Adipocyte (in vitro differentiated cells): ENCODE data around the gene COX18.

Experiments used
- DNase-seq: peaks from one replicate; pipeline ENCODE4 v3.0.0-alpha.2; 2015; ENCODE audit warnings: low read depth
- H3K27me3 ChIP-seq: replicated peaks from 2 replicates; pipeline ENCODE4 v1.7.0; 2013; ENCODE audit warnings: mild to moderate bottlenecking, low read length, moderate library complexity; ENCODE audit not compliant: control insufficient read depth, insufficient read depth
- H3K36me3 ChIP-seq: 2 replicates; pipeline ENCODE4 v1.7.0; 2013; ENCODE audit warnings: low read length, mild to moderate bottlenecking, moderate library complexity; ENCODE audit not compliant: control insufficient read depth, insufficient read depth, severe bottlenecking
- H3K4me1 ChIP-seq: 2 replicates; pipeline ENCODE4 v1.7.0; 2013; ENCODE audit warnings: mild to moderate bottlenecking, low read length, moderate library complexity; ENCODE audit not compliant: control insufficient read depth, insufficient read depth
- H3K4me3 ChIP-seq: 2 replicates; pipeline ENCODE4 v1.7.0; 2013; ENCODE audit warnings: mild to moderate bottlenecking, low read length, moderate library complexity
- H3K9ac ChIP-seq: 2 replicates; pipeline ENCODE4 v1.7.0; 2013; ENCODE audit warnings: mild to moderate bottlenecking, low read length, moderate library complexity
- H3K9me3 ChIP-seq: 2 replicates; pipeline ENCODE4 v1.7.0; 2013; ENCODE audit warnings: mild to moderate bottlenecking, low read length, moderate library complexity; ENCODE audit not compliant: control insufficient read depth

COX18 gene, protein sequence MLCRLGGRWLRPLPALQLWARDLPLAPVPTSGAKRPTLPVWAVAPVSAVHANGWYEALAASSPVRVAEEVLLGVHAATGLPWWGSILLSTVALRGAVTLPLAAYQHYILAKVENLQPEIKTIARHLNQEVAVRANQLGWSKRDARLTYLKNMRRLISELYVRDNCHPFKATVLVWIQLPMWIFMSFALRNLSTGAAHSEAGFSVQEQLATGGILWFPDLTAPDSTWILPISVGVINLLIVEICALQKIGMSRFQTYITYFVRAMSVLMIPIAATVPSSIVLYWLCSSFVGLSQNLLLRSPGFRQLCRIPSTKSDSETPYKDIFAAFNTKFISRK

DNA sequence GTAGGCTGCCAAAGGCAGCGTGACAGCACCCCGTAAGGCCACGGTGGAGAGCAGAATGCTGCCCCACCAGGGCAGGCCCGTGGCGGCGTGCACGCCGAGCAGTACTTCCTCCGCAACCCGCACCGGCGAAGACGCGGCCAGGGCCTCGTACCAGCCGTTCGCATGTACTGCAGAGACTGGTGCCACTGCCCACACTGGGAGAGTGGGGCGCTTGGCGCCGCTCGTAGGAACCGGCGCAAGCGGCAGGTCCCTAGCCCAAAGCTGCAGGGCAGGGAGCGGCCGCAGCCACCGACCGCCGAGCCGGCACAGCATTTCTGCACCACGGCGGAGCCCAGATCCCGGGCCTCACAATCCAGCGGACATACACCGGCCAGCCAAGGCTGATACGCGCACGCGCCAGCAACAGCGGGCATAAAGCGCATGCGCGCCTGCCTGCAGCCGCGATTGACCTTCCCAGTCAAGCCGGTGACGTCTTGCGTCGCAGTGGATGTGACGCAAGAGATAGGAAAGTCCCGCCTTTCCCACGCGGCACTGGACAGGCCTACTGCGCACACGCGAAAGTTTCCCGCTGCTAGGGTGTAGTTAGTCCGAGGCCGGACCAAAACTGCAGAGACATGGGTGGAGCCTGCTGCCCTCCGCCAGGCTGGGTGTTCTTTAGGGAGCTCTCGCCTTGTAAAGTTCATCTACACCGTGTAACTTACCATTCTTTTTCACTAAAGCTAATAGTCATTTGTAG is at the start of gene COX18:
Gene COX18, minus strand, starts transcription at position 379 of the 736 bp plus-strand sequence. Its CDS starts 67 bp downstream, at position 312.
- no peaks in the 10 kb centered on the region for H3K27me3 ChIP-seq
- H3K9me3 ChIP-seq, result no peaks in the 10 kb centered on the region
- H3K36me3 ChIP-seq, result peaks cover 34% of the 10 kb centered on the region
- peak within 1 kb of the TSS; percentile 98 for H3K9ac ChIP-seq
- DNase-seq, result peak; percentile 99
- H3K4me1 ChIP-seq, result peaks cover 11% of the 10 kb centered on the region
- H3K4me3 ChIP-seq, result peak within 1 kb of the TSS; percentile 96

DNA sequence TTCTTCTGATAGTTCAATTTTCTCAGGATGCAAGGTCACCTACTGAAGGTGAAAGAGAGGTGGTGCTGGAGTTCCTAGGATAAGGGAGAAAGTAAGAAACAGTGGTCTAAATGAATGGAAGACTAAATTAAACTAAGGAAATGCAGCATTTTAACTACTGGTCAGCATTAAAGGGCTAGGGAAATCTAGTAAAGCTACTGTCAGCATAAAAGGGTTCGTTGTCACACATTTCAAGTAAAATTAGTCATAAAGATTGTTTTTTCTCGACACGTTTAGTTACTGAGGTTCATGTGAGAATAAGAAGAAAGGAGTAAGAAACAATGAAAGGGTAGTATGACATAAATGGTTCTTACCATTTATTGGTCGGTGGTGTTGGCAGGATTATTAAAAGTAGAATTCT is 40.0 kb upstream of the COX18 start:
- Histone ChIP-seq H3K9me3 (no peaks in the 10 kb centered on the region), H3K36me3 (peaks cover 94% of the 10 kb centered on the region), H3K27me3 (no peaks in the 10 kb centered on the region), H3K4me3 (no peak overlapping the region), H3K9ac (no peak overlapping the region), H3K4me1 (no peaks in the 10 kb centered on the region)
- no peak for DNase-seq

DNA sequence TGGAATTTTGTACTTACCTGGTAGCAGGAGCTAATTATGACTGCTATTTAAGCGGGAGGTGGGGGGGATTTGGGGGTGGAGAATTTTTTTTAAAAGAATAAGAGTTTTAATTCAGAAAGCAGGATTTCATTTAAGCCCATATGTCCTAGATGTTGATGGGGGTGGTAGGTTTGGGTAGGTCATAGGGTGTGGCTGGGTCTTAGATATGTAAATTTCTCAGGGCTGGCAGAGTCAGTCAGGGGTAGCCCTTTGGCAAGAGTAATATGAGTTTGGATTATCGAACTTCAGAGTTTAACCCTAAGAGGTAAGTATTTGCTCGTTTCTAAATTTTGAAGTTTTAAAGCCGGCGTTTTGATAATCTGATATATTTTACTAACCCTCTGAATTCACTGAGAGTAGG is 35.2 kb upstream of the COX18 start:
- Histone ChIP-seq H3K4me1 (peaks cover 5% of the 10 kb centered on the region), H3K9me3 (no peaks in the 10 kb centered on the region), H3K36me3 (peaks cover 85% of the 10 kb centered on the region), H3K9ac (no peak overlapping the region), H3K4me3 (no peak overlapping the region), H3K27me3 (no peaks in the 10 kb centered on the region)
- no peak for DNase-seq

DNA sequence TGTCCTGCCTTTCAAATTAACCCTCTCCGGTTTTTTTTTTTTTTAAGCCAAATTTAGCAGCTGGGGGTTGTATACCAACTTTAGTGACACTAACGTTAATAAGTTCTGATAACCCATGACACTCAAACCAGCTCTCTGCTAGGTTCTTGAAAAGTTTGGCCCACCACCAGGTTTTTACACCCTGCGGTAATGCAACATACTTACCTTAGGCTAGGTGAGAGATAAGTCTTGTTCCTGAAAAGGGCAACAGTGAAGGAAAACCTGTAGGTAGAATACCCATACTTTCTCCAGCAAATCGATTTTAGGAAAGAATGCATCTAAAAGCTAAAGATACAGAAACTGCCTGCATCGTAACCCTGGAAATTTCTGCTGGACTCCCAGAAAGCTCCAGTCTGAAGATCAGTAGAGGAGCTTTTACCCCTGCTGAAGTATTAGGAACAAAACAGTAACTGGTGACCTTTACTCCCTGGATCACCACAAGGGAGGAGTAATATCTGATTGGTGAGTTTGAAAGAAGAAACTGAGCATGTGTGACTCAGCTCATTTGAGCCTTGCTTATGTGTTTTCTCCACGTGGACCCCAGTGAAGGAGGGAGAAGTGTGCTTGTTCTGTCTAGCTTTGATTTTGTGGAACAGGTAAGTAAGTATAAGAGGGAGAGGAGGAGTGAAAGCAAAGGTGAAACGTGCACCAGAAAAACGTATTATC is 34.4 kb upstream of the COX18 start:
- H3K27me3 ChIP-seq, result no peaks in the 10 kb centered on the region
- H3K9ac ChIP-seq, result no peak overlapping the region
- no peaks in the 10 kb centered on the region for H3K9me3 ChIP-seq
- H3K4me3 ChIP-seq, result no peak overlapping the region
- H3K36me3 ChIP-seq, result peaks cover 85% of the 10 kb centered on the region
- H3K4me1 ChIP-seq, result peaks cover 5% of the 10 kb centered on the region
- DNase-seq, result no peak

DNA sequence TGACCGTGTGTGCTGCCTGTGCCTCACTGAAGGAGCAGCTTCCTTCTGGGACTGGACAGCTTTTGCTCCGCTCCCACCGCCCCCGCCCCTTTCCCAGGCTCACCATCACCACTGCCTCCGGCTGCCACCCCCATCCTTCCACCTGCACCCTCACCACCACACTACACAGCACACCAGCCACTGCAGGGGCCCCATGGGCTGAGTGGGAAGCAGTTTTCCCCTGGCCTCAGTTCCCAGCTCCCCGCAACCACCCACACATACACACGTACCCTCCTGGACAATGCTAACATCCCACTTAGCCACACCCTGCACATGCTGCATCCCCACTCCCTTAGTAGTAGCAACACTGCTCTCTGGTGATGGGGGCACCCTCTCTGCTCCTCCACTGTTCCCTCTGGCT is 29.6 kb upstream of the COX18 start:
- Histone ChIP-seq H3K27me3 (no peaks in the 10 kb centered on the region), H3K9ac (no peak overlapping the region), H3K9me3 (no peaks in the 10 kb centered on the region), H3K36me3 (peaks cover 84% of the 10 kb centered on the region), H3K4me1 (peaks cover 2% of the 10 kb centered on the region), H3K4me3 (no peak overlapping the region)
- no peak for DNase-seq

DNA sequence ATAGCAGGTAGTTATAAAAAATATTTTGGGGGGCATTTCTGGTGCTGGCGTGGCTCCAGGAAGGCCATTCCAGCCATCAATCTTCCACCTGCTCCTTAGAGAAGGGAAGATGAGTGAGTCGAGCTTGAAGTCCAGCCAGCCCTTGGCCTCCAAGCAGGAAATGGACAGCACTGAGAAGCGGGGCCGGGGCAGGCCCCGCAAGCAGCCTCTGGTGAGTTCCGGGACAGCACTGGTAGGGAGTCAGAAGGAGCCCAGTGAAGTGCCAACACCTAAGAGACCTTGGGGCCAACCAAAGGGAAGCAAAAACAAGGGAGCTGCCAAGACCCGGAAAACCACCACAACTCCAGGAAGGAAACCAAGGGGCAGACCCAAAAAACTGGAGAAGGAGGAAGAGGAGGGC is 29.2 kb upstream of the COX18 start:
- H3K9me3 ChIP-seq, result no peaks in the 10 kb centered on the region
- DNase-seq, result no peak
- H3K4me1 ChIP-seq, result no peaks in the 10 kb centered on the region
- no peaks in the 10 kb centered on the region for H3K27me3 ChIP-seq
- H3K9ac ChIP-seq, result no peak overlapping the region
- no peak overlapping the region for H3K4me3 ChIP-seq
- H3K36me3 ChIP-seq, result peaks cover 84% of the 10 kb centered on the region

DNA sequence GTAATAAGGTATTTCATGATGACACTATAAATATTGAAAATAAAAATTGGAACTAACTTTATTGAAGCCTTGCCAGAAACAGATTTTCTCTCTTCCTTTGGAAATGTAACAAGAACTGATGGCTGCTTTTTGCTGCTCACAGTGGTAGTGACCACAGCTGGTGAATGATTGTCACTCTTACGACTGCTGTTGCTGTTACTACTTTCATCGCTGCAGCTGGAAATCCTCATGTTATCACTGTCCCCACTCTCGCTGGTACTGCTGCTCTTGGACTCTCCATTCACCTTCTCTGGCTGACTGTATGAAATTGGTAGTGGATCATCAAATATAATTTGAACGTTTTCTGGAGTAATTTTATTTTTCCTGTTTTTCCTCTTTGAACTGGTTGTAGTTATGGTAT is 28.5 kb upstream of the COX18 start:
- DNase-seq, result no peak
- H3K36me3 ChIP-seq, result peaks cover 87% of the 10 kb centered on the region
- no peak overlapping the region for H3K9ac ChIP-seq
- no peaks in the 10 kb centered on the region for H3K4me1 ChIP-seq
- H3K9me3 ChIP-seq, result no peaks in the 10 kb centered on the region
- H3K27me3 ChIP-seq, result no peaks in the 10 kb centered on the region
- no peak overlapping the region for H3K4me3 ChIP-seq

DNA sequence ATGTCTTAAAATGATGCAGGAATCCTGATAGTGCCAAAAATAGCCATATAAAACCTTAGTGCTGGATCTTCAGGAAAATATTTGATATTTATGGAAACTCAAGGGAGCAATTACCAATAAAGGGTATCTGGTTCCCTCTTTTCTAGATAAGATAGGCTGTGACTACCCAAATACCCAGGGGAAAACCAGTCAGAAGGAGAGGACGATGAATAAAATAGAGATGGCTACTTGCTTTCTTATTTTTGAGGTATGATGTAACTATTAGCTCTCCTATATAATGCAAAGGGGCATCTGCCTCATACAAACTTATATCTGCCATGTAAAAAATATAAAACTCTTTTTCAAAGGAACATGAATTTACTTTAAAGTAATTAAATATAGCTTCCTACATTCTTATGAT is 23.4 kb upstream of the COX18 start:
- H3K9ac ChIP-seq, result no peak overlapping the region
- peaks cover 74% of the 10 kb centered on the region for H3K36me3 ChIP-seq
- no peak overlapping the region for H3K4me3 ChIP-seq
- no peaks in the 10 kb centered on the region for H3K27me3 ChIP-seq
- no peak for DNase-seq
- no peaks in the 10 kb centered on the region for H3K4me1 ChIP-seq
- no peaks in the 10 kb centered on the region for H3K9me3 ChIP-seq

DNA sequence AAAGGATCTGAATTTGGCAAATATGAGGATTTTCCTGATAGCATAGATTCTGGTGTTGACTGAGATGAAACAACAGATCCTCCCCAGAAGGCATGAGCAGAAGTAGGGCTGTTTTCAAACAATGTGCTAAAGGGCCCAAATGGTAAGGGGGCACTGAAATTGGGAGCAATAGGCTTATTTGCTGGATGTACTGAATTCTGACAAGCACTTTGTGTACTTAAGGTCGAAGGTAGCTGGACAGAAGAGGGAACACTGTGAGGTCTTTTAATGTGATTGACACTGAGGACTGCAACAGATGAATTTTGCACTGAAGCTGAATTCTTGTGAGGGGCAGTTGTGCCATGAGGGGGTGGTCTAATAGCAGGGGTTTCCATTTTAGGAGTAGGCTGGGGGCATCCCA is 21.2 kb upstream of the COX18 start:
- peaks cover 6% of the 10 kb centered on the region for H3K4me1 ChIP-seq
- H3K36me3 ChIP-seq, result peaks cover 68% of the 10 kb centered on the region
- H3K4me3 ChIP-seq, result no peak overlapping the region
- no peak overlapping the region for H3K9ac ChIP-seq
- H3K27me3 ChIP-seq, result no peaks in the 10 kb centered on the region
- DNase-seq, result no peak
- no peaks in the 10 kb centered on the region for H3K9me3 ChIP-seq

DNA sequence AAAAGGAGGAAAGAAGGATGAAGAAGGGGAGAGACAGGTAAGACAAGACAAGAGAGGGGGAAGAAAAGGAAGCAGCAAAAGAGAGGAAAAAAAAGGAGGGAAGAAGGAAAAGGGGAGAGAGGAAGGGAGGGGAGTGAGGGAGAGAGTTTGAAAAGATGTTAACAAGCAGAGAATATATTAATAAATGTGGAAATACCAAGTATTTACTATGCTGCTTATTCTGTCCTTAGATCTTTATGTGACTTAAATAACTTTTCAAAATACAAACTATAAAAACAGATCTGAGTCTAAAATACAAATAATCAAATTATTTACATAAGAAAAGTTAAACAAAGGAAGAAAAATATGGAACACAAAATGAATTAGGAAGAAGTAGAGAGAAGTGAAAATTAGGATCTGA is 18.4 kb upstream of the COX18 start:
- peaks cover 72% of the 10 kb centered on the region for H3K36me3 ChIP-seq
- peaks cover 7% of the 10 kb centered on the region for H3K4me1 ChIP-seq
- no peaks in the 10 kb centered on the region for H3K27me3 ChIP-seq

DNA sequence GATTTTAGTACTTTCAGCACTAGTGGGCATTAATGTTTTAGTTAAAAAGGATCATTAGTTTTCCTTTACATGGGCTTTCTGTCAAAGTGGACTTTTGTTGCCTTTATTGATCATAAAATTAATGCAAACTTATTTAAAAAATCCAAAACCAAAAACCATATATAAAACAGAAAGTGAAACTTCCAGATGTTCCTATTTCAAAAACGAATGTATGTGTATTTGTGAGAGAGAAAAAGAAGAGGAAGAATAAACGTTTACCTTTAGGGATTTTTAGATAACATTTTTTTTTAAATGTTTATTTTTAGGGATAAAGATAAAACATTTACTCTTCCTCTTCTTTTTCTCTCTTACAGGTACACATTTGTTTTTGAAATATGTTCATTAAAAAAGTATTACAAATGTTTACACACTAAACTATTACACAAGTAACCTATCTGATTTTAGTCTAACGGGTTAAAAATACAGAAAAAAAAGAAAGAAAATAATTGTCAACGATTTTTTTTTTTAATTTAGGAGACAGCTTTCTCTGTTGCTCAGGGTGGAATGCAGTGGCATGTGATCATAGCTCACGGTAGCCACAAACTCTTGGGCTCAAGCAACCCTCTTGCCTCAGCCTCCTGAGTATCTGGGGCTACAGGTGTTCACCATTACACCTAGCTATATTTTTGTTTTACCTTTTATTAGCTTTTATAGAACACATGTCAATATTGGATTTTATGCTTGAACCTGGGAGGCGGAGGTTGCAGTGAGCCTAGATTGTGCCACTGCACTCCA is 16.8 kb upstream of the COX18 start:
- H3K36me3 ChIP-seq, result peaks cover 67% of the 10 kb centered on the region

More for the DNA sequence above, 18.4 kb upstream of the COX18 start:
- Histone ChIP-seq H3K4me3 (no peak overlapping the region), H3K9me3 (no peaks in the 10 kb centered on the region), H3K9ac (no peak overlapping the region)
- no peak for DNase-seq

More for the DNA sequence above, 16.8 kb upstream of the COX18 start:
- H3K4me3 ChIP-seq, result peak overlapping the region; percentile 17
- H3K9ac ChIP-seq, result no peak overlapping the region
- H3K4me1 ChIP-seq, result peaks cover 7% of the 10 kb centered on the region
- no peaks in the 10 kb centered on the region for H3K27me3 ChIP-seq
- DNase-seq, result no peak
- no peaks in the 10 kb centered on the region for H3K9me3 ChIP-seq
